ENCODE measurements around the gene TUFT1. TPM values are rescaled to one million over a fixed set of nuclear protein-coding genes. Genes with fewer than 3 reads are reported as not detected.

The TUFT1 gene
- total RNA-seq, 1 donor from 2014 or later = 17.3 TPM

DNA sequence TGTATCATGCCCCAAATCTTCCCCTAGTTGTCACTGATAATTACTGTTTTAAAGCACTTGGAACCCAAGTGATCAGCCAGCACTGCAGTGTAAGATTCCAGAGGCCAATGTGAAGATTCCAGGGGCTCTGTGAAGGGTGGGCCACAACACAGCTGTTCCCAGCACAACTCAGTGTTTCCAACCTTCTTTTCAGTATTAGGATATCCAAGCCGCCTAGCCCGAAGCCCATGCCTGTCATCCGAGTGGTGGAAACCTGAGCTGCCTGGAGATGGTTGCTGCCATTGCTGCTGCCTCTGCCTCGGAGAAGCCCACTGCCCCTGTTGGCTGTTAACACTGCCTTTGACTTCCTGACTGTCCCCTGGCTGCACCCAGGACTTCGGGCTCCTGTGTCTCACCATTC, 41.3 kb downstream of the TUFT1 start:
- no peaks in the 10 kb centered on the region for H3K9me3 Mint-ChIP-seq
- H3K4me3 Mint-ChIP-seq = no peak overlapping the region
- peaks cover 22% of the 10 kb centered on the region for H3K4me1 Mint-ChIP-seq
- peaks cover 13% of the 10 kb centered on the region for H3K36me3 Mint-ChIP-seq
- TF ChIP-seq, protein P1, sequence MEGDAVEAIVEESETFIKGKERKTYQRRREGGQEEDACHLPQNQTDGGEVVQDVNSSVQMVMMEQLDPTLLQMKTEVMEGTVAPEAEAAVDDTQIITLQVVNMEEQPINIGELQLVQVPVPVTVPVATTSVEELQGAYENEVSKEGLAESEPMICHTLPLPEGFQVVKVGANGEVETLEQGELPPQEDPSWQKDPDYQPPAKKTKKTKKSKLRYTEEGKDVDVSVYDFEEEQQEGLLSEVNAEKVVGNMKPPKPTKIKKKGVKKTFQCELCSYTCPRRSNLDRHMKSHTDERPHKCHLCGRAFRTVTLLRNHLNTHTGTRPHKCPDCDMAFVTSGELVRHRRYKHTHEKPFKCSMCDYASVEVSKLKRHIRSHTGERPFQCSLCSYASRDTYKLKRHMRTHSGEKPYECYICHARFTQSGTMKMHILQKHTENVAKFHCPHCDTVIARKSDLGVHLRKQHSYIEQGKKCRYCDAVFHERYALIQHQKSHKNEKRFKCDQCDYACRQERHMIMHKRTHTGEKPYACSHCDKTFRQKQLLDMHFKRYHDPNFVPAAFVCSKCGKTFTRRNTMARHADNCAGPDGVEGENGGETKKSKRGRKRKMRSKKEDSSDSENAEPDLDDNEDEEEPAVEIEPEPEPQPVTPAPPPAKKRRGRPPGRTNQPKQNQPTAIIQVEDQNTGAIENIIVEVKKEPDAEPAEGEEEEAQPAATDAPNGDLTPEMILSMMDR (IDR thresholded peaks at IDR 0.05; ENCODE audit: unreplicated experiment) = no peak
- H3K27me3 Mint-ChIP-seq (ENCODE audit: low read depth) = no peaks in the 10 kb centered on the region
- H3K27ac Mint-ChIP-seq = no peak overlapping the region
- DNase-seq (ENCODE audit: low spot score in 2 of 2, unreplicated experiment in 2 of 2) = no peak

DNA sequence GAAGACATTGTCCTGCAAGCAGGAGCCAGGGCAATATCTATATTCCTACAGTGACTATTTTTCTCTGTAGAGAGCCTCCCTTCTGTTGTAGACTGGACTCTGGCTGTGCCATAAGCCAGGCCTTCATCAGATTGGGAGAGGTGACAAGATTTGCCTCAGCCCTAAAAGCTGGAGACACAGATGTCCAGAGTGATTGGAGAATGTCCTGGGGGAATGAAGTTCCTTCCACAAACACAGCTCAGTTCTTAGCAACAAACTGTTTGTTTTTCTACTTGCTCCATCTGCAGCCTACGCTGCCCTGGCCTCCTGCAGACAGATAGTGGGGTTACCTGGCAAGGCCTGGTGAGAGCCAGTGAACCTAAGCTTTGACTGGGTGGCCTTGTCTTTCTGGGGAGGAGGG, 41.8 kb downstream of the TUFT1 start:
- Mint-ChIP-seq H3K4me3 (no peak overlapping the region), H3K9me3 (no peaks in the 10 kb centered on the region), H3K27ac (no peak overlapping the region), H3K27me3 (ENCODE audit: low read depth) (no peaks in the 10 kb centered on the region), H3K36me3 (peaks cover 13% of the 10 kb centered on the region), H3K4me1 (peaks cover 25% of the 10 kb centered on the region)
- DNase-seq (ENCODE audit: low spot score in 2 of 2, unreplicated experiment in 2 of 2) = no peak
- TF ChIP-seq, protein P1 (IDR thresholded peaks at IDR 0.05; ENCODE audit: unreplicated experiment) = no peak

DNA sequence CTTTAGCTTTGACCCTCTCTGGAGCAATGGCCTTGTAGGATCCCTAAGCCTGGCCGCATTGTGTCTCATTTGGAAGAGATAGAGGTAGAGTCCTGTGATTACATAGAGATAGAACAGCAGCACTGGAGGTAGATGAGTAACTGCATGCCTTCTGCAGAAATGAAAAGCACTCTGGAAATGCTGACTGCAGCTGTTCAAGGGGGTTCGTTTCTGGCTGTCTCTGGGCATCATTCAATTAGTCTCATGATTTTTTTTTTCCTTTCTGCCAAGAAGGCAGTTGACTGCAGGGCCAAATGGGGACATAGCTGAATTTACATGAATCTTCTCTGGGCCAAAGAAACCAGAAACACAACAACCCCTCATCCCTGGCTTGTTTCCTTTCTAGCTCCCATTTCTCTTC, 43.7 kb downstream of the TUFT1 start:
- peaks cover 25% of the 10 kb centered on the region for H3K4me1 Mint-ChIP-seq
- H3K9me3 Mint-ChIP-seq = no peaks in the 10 kb centered on the region
- no peak overlapping the region for H3K27ac Mint-ChIP-seq
- no peaks in the 10 kb centered on the region for H3K27me3 Mint-ChIP-seq (ENCODE audit: low read depth)
- no peak overlapping the region for H3K4me3 Mint-ChIP-seq
- H3K36me3 Mint-ChIP-seq = peaks cover 13% of the 10 kb centered on the region
- DNase-seq (ENCODE audit: low spot score in 2 of 2, unreplicated experiment in 2 of 2) = no peak
- TF ChIP-seq, protein P1 (IDR thresholded peaks at IDR 0.05; ENCODE audit: unreplicated experiment) = no peak

DNA sequence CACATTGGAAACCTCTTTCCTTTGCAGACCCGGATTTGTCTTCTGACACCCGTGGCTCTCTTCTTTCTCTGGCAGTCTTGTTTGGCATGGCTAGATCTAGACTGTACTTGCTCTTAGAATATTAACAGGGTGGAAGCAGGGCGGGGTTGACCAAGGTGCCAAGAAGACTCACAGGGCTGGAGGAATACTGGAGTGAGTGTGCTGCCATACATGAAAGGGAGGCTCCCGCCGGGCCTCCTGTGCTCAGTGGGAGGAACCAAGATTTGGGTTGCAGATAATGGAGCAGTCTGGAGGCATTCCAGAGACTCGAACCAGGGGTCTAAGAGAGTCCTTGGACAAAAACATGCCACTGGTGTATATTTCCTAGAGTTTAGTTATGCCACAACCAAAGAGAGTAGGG, 44.2 kb downstream of the TUFT1 start:
- peaks cover 13% of the 10 kb centered on the region for H3K36me3 Mint-ChIP-seq
- TF ChIP-seq, protein P1 (IDR thresholded peaks at IDR 0.05; ENCODE audit: unreplicated experiment) = no peak
- H3K4me3 Mint-ChIP-seq = no peak overlapping the region
- no peaks in the 10 kb centered on the region for H3K9me3 Mint-ChIP-seq
- DNase-seq (ENCODE audit: low spot score in 2 of 2, unreplicated experiment in 2 of 2) = no peak
- peaks cover 25% of the 10 kb centered on the region for H3K4me1 Mint-ChIP-seq
- no peaks in the 10 kb centered on the region for H3K27me3 Mint-ChIP-seq (ENCODE audit: low read depth)
- H3K27ac Mint-ChIP-seq = peak overlapping the region; percentile 43

DNA sequence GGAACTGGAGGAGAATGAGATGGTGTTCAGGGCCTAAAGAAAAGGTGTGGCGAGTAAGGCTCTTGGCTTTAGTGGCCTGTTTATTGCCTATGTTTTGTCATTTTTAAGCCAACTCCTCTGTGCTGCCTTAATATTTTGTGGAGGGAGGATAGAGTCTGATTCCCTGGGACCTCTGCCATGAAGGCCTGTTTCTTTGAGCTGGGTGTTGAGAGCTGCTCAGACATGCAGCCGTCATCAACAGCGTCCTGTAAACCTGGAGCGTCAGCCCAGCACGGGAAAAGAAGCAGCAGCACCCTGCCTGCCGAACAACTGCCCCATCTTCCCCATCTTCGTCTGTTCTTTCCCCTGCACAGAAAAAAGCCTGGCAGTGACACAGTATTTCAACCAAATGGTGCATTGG, 44.7 kb downstream of the TUFT1 start:
- peaks cover 10% of the 10 kb centered on the region for H3K36me3 Mint-ChIP-seq
- H3K9me3 Mint-ChIP-seq = no peaks in the 10 kb centered on the region
- H3K4me1 Mint-ChIP-seq = peaks cover 25% of the 10 kb centered on the region
- no peak overlapping the region for H3K4me3 Mint-ChIP-seq
- no peaks in the 10 kb centered on the region for H3K27me3 Mint-ChIP-seq (ENCODE audit: low read depth)
- TF ChIP-seq, protein P1 (IDR thresholded peaks at IDR 0.05; ENCODE audit: unreplicated experiment) = no peak
- no peak for DNase-seq (ENCODE audit: low spot score in 2 of 2, unreplicated experiment in 2 of 2)
- H3K27ac Mint-ChIP-seq = peak overlapping the region; percentile 43

DNA sequence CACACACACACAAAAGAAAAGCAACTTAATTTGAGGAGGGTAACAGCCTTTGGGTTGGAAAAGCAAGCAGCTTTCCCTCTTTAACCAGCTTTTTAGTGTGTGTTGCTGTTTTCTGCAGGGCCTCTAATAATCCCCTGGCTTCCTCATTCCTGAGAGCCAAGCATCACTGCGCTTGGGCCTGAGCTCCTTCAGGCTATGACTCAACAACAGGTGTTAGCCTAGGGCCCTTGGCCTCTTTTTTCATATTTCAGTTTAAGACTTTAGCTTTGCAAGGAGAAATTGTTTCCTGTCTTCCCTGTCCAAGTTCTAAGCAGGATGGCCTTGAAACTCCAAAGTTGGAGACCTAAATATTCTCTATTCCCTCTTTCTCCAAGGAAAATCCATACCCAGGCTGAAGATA, 45.5 kb downstream of the TUFT1 start:
- H3K9me3 Mint-ChIP-seq = peaks cover 5% of the 10 kb centered on the region
- H3K4me3 Mint-ChIP-seq = no peak overlapping the region
- TF ChIP-seq, protein P1 (IDR thresholded peaks at IDR 0.05; ENCODE audit: unreplicated experiment) = no peak
- H3K27ac Mint-ChIP-seq = peak overlapping the region; percentile 87
- peaks cover 5% of the 10 kb centered on the region for H3K36me3 Mint-ChIP-seq
- no peak for DNase-seq (ENCODE audit: low spot score in 2 of 2, unreplicated experiment in 2 of 2)
- no peaks in the 10 kb centered on the region for H3K27me3 Mint-ChIP-seq (ENCODE audit: low read depth)
- peaks cover 25% of the 10 kb centered on the region for H3K4me1 Mint-ChIP-seq
